DMS114 treated with DMSO at 0.1 percent for 48 hours (cell line): ENCODE results near the gene SS18L1.

Experiments used
- DNase-seq: peaks from one replicate; lab custom pipeline; 2025; ENCODE audit not compliant: unreplicated experiment; lab: John Stamatoyannopoulos, UW

SS18L1 gene

DNA sequence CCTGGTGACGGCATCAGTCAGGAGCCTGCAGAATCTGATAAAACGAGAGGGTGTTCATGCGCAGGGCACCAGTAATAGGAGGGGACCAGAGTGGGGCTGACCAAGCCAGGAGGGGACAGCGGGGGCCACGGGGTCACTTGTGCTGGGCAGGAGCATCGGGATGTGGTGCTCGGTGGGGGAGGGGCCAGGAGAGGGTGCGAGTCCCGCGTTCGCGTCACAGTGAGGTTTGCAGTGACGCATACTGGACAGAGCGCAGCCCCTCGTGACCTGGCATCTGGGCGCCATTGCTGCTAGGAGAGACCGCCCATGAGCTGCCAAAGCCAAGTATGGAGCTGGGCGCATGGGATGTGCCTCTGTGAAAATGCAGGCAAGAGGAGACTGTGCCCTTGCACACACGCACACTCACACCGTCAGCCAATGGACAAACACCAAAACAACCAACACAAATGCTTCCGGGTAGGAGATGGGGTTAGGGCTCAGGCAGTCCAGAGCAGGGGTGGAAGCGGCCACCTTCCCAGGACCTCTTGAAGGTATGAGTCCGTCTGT is 25.4 kb downstream of the SS18L1 start:
- DNase-seq = no peak

DNA sequence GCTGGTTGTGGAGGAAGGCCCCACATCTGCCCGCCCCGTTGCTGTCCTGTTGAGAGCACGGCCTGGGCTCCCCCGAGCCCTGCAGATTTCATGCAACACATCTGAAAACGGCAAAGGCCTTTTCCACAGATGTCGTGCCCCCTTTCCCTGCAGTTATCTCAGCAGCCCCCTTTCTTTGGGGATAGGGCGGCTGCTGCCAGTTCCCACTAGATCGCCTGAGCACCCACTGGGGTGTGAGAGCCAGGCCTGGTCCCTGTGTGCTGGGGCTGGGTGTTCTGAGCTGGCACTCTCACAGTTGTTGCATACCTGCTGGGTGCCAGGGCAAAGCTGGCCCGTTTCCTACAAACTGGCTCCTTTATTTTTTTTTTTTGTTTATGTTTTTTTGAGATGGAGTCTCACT is 27.0 kb downstream of the SS18L1 start:
- no peak for DNase-seq

DNA sequence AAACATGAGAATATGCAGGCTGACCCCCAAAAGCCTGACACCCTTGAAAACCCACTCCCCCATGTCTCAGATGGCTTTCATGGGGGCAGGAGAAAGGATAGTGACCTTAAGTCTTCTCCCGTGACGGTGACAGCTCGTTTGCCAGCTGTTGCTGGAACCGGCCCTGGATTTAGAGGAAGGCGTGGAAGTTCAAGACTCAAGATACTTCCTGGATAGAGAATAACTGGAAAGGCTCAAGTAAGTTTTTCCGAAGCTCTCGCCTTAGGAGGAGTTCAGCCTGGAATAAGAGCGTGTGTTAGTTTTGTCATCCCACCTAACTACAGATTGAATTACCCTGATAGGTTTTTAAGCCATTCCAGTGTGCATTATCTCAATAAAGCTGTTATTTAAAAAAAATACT is 27.7 kb downstream of the SS18L1 start:
- no peak for DNase-seq

DNA sequence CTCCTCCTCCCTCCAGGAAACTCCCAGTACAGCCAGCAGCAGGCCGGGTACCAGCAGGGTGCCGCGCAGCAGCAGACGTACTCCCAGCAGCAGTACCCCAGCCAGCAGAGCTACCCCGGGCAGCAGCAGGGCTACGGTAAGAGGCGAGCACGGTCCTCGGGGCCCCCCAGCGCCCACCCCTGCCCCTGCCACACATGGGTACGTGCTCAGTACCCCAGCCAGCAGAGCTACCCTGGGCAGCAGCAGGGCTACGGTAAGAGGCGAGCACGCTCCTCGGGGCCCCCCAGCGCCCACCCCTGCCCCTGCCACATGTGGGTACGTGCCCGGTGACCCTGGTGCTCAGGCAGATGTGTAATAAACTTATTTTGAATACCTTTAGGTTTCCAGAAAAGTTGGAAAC is 29.1 kb downstream of the SS18L1 start:
- DNase-seq = no peak

DNA sequence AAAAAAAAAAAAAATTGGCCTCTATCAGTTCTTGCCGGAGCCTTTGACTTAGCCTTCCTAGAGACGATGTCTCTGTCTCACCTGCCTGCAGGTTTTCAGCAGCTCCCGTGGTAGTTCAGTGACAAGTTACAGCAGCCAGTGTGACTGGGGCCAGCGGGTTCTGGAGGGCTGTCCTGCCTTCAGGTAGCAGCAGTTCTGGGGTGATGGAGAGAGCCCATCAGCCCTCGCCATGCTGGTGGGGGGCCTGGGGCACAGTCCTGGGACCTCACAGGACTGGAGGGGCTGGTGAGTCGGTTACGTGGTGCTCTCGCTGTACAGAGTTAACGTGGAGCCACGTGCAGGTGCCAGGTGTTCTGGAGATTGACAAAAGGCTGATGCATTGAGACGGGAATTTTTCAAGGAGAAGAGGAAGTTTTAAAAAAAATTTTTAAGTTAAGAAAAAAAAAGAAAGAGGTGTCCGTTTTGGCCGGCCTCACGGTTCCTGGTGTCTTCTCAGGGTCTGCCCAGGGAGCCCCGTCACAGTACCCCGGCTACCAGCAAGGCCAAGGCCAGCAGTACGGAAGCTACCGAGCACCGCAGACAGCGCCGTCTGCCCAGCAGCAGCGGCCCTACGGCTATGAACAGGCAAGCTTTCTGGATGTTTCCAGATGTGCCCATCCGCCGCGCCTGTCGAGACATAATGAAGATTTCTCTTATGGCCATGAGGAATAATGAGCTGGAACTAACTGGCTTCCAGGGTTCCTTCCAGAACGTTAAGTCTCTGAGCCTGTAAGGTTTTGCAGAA is 30.6 kb downstream of the SS18L1 start:
- no peak for DNase-seq

DNA sequence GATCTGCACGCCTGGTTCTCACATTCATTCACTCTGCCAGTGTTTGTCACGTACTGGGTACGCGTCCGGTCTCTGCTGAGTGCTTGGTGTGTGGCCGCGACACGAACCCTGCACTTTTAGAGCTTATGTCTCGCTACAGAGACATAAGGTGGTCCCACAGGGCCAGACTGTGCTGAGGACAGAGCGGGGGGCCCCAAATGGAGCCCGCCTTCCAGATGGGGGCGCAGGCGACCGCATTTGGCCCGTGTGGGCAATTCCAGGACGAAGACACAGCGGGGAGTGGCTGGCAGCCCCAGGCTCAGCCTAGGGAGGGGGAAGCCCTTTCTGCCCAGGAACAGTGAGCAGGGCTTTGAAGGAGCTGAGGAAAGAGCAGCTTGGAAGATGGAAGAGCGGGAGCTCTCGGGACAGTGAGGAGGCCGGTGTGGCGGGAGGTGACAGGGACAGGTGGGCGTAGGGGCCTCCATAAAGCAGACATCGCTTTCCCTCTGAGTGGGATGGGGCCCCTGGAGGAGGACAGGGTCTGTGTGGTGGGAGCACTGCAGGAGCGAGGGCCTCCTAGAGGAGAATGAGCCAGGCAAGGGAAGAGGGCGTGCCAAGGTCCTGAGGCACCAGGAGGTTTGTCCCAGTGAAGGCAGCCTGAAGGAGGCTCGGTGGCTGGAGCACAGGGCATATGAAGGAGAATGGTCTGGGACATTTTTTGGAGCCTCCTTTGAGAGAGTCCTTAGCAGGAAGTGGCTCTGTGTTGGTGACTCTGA is 31.5 kb downstream of the SS18L1 start:
- DNase-seq = no peak

DNA sequence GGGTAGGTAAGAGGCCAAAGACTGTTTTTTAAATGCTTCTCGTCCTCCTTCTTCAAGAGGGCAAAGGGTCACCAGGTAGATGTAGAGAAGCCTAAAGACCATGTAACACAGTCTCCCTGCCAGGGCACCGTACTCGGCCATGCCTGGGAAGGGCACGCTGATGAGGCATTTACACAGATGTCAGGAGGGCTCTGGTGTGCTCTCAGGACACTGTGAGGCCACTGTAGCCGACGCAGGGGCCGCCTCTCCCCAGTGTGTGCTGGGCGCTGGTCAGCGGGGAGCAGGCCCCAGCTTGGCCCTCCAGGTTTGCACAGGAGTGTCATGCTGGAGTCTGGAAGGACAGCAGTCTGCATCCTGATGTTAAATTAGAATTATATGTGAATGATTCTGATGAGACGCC is 32.1 kb downstream of the SS18L1 start:
- DNase-seq = no peak

DNA sequence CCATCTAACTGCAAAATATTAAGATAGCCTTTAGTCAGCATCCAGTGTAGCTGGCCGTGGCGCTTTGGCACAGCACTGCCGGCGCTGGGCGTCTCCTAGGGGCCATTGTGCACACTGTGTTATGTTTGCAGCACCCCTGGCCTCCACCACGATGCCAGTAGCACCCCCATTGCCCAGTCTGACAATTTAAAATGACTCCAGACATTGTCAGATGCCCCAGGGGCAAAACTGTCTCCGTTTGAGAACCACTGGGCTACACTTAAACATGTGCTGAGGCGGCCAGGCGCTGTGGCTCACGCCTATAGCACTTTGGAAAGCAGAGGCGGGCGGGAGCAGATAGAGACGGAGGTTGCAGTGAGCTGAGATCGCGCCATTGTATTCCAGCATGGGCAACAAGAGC is 33.3 kb downstream of the SS18L1 start:
- DNase-seq = no peak

DNA sequence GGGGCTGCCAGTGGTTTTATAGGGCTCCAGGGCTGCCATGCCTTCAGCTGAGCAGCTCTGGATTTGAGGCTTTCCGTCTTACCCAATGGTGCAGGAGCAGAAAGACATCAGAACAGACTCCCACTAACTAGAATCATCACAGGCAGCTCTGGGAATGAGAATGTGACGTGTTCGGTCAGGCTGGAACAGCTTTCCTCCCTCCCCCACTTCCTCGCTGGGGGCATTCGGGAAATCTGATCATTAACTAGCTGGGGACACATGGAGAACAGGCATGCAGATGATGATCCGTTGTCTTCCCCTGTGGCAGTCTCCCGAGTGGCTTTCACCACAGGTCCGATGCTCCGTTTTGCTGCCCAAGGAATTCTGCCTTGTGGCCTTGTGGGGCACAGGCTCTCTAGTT is 33.7 kb downstream of the SS18L1 start:
- no peak for DNase-seq

DNA sequence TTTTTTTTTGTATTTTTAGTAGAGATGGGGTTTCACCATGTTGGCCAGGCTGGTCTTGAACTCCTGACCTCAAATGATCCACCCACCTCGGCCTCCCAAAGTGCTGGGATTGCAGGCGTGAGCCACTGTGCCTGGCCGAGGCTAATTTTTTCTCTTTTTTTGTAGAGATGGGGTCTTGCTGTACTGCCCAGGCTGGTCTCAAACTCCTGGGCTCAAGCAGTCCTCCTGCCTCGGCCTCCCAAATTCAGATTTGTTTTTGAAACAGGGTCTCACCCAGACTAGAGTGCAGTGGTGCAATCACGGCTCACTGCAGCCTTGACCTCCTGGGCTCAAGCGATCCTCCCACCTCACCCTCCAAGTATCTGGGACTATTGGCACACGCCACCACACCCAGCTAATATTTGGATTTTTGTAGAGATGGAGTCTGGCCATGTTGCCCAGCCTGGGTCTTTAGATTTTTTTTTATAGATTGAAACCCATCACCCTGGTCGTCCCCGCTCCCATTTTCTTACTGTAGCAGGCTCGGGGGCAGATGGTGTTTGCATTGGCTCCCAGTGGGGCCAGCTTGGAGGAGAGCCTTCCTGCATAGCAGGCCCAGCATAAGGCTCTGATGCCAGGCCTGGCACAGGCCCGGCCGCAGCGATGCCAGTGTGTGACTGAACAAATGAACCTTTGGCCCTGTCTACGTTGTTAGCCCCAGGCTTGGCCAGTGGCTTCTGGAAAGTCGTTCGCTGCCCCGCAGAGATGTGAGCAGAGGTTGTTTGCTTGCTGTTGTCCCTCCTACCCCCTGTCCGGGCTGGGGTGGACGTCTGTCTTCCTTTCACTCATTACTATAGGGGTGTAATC is 35.0 kb downstream of the SS18L1 start:
- DNase-seq = no peak

DNA sequence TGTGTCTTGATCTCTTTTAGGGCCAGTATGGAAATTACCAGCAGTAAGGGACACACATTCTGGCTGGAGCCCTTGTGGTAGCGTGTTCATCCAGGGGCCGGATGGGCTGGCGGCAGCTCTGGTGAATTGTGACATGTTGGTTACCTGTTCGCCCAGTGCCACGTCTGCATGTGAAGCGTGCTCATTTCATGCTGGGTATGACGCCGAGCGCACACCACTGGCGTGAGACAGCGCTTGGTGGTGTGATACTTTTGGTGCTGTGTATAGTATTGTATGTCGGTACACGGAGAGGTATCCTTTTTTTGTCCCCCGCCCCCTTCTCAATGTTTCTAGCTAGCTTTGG is 35.6 kb downstream of the SS18L1 start:
- no peak for DNase-seq

DNA sequence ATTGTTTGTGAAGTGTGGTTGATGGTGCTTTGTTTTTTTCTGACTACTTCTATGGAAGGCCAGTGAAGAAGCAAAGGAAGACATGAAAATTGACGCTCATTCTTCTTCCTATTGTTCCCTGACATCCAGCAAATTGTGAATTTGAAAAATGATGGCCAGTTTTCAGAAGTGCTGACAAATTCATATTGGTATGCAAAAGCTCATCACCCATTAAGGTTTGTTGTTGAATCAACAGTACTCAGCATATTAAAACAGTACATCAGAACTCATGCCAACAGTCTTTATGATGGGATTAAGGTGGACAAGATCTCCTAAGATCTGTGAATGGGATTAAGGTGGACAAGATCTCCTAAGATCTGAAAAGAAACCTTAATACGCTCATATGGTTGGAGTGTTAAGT is 38.2 kb downstream of the SS18L1 start:
- DNase-seq = no peak

DNA sequence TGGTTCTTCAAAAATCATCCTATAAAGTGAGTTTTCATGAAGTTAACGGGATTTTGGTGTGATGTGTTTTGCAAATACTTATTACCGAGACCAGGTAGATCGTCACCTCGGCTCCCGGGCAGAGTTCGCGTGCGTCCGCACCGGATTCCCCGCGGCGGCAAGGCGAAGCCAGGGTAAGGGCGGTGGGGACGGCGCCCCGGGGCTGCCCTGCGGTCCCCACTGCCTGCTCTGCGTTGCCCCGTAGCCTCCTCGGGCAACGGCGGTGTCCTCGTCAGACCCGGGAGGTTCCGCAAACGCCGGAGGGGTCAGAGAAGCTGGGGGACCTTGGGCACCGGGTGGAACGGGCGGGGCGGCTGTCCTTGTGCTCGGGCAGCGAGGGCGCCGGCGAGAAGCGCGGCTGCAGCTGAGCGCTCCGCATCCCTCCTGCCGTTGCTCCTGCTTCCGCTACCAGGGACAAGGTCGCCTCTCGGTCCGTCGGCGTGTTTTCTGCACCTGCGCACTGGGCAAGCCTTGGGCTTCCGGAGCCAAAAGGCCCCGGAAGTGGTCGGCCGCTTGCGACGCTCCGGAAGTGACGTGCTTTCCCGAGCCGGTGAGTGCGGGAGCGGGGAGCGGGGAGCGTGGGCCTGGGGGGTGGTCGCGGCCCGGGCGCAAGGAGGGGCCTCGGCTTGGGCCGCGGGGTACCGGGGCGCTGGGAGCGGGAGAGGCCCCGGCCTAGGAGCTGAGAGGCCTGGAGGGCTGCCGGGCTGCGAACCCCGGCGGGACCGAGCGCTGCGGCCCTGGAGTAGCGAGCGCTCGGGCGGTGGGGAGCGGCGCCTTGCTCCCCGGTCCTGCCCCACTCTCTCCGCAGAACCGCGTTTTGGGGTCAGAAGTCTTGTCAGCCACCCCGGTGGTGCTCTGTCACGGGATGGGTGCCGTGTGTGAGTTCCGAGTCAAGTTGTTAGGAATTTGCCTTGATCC is 39.2 kb downstream of the SS18L1 start, which contains the start of gene MTG2:
TSS of gene MTG2 (plus strand) at position 560 of the 957 bp plus-strand sequence. CDS start 10,393 bp downstream, outside the sequence.
- peak; percentile 91 for DNase-seq

DNA sequence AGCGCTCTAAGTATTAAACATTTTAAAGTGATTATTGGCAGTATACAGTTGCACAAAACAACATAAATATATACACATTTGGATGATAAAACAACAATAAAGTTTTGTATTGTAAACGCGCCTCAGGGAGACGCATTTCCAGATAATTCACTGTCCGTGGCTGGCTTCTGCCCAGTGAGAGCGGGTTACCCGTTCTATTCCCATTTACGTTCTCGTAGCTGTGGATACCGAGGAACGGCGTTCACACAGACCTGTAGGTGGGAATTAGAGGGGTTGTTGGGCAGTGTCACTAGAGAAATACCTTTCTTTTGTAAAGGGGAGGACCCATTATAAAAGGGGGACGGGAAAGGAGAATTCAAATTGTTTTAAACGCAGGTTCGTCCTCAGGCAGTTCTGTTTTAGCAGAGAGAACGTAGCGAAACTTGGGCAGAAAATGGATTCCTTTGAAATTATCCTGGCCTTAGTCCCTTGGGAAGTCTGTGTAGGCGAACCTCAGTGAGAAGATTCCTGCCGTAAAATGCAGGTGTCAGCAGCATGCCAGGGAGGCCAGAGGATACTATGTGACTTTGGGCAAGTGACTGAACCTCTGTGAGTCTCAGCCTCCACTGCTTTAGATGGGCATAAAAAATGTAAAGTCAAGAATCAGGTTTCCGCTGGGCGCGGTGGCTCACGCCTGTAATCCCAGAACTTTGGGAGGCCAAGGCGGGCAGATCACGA is 40.0 kb downstream of the SS18L1 start:
- DNase-seq = no peak

DNA sequence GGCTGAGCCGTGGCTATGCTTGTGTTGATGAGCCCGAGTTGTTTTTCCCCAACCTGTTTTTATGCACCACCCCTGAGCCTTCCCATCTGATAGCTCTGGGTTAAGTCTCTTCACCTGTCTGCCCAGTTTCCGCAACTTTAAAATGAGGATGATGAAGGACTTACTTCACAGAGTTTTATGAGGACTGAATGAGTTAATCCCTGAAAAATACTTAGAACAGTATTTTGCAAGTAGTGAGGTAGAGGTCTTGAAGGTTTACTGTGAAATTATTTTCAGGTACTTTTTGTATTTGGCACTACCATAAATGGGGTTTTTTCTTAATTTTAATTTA is 42.5 kb downstream of the SS18L1 start:
- DNase-seq = no peak

DNA sequence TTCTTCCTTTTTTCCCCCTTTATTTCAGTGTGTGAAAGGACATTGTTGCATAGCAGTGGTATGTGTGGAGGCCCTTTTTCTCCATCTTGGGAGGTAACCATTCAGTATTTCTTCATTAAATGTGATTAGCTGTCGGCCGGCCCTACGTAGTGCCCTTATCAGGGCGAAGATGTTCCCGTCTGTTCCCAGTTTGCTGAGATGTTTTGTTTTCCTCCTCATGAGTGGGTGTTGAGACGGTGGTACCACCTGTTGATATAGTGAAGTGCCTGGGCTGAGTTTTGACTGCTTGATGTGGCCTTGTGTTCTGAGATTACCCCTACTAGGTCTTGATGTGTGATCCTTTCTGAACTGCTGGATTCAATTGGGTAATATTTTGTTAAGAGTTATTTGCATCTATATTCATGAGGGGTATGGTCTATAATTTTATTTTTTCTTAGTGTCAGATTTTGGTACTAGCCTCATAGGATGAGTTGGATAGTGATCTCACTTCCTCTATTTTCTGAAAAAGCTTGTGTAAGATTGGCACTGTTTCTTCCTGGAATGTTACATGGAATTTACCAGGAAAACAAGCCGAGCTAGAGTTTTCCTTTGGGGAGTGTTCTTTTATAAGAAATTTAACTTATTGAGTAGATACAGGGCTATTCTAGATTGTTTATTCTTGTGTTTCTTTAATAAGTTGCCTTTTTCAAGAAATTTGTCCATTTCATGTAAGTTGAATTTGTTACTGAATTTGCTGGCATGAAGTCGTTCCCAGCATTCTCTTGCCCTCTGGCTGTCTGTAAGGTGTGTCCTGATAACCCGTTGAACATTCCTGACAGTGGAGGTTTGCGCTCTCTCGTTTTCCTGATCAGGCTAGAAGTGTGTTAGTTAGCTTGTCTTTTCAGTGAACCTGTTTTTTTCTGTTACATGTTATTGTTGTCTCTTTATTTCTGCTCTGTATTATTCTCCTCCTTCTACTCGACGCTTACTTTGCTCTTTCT is 43.6 kb downstream of the SS18L1 start:
- DNase-seq = no peak

DNA sequence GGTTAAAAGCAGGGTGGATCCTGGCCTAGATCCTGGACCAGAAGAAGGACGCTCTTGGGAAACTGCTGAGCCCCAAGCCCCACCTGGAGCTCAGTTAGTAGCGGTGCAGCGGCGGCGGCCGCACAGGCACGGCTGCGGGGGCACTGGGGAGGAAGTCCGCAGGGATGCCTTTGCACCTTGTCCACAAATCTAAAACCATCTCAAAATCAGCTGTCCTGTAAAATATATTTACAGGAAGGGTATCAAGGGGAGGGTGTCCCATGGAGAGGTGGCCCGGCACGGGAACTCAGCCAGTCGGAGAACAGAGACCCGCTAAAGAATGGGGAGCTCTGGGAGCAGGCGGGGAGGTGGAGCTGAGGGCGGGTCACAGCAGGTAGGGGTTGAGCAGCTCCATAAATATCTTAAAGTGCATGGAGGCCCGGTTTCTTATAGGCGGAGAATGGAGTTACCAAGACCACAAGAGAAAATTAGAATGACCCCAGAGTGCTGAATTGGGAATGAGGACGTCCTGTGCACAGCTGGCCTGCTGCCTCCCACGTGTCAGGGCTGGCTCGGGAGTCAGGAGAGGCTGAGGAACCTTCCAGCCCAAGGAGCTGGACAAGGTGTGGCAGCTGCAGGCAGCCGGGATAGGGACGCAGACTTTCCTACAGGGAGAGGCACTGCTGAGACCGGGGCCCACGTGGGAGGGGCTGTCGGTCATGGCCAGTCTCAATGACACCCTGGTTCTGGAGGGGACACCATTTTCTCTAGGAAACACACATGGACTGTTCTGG is 47.3 kb downstream of the SS18L1 start:
- DNase-seq = no peak
